Astrocyte of the spinal cord (primary cell): ENCODE results near the gene KIF16B.

Experiments used
- DNase-seq: peaks from one replicate; pipeline ENCODE4 v3.0.0; 2011; ENCODE audit warnings: low read depth, low spot score
- H3K4me3 ChIP-seq: 2 replicates; pipeline ENCODE4 v1.5.1; 2011; ENCODE audit warnings: low read depth, mild to moderate bottlenecking, low read length, moderate library complexity
- in situ Hi-C: cut with HindIII; loops from 2 replicates; pipeline ENCODE4 v1.10.0; 2017; ENCODE audit warnings: low sequenced_read_pairs
- TF ChIP-seq, protein P1 (sequence below): IDR thresholded peaks from 2 replicates; pipeline ENCODE4 v1.5.1; 2012; ENCODE audit warnings: low read depth, mild to moderate bottlenecking, low read length, inconsistent platforms

KIF16B gene

DNA sequence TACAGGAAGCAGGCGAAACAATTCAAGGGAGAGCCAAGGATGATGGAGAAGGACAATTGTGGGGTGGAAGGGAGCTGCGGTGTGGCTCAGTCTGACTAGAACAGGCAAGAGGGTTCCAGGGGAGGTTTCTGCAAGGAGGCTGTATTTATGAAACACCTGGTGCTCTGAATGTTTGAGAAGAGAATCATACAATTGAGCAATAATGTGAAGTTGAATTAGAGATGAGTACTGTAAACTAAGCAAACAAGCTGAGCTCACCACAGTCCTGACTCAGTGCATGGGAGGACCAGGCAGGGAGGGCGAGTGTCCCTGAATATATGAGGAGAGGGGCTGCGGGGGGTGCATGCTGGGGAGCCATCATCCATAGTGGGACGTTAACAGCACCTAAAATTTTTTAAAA is 279.7 kb downstream of the KIF16B start:
- no peak for DNase-seq
- in situ Hi-C loops: no loop called here
- TF ChIP-seq, protein P1, sequence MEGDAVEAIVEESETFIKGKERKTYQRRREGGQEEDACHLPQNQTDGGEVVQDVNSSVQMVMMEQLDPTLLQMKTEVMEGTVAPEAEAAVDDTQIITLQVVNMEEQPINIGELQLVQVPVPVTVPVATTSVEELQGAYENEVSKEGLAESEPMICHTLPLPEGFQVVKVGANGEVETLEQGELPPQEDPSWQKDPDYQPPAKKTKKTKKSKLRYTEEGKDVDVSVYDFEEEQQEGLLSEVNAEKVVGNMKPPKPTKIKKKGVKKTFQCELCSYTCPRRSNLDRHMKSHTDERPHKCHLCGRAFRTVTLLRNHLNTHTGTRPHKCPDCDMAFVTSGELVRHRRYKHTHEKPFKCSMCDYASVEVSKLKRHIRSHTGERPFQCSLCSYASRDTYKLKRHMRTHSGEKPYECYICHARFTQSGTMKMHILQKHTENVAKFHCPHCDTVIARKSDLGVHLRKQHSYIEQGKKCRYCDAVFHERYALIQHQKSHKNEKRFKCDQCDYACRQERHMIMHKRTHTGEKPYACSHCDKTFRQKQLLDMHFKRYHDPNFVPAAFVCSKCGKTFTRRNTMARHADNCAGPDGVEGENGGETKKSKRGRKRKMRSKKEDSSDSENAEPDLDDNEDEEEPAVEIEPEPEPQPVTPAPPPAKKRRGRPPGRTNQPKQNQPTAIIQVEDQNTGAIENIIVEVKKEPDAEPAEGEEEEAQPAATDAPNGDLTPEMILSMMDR: no peak
- H3K4me3 ChIP-seq: no peak overlapping the region

- H3K4me3 ChIP-seq: no peak overlapping the region
- in situ Hi-C loops: no loop called here
- TF ChIP-seq, protein P1: no peak
- DNase-seq: no peak
Observed at GRCh38 chr20:16292226-16292880, 280.9 kb downstream of the KIF16B start.

- H3K4me3 ChIP-seq: no peak overlapping the region
- no peak for DNase-seq
- TF ChIP-seq, protein P1: no peak
- in situ Hi-C loops: no loop called here
Observed at GRCh38 chr20:16290358-16290757, 282.9 kb downstream of the KIF16B start.

DNA sequence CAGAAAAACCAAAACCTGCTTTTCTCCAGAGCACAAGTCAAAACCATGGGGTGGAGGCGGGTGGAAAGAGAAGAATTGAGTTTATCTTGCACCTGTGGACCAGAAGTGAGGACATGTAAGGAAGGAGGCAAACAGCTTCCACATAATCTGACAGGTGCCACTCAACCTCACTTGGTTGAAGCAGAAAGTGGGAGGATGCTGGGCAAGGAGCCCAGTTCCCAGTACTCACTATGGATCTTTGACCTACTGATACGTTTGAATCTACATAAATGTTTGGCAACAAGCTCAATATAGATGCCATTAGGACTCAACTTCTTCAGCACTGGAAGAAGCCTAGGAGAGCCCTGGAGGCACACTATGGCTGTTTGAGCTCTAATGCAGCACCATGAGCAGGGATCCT is 285.5 kb downstream of the KIF16B start:
- H3K4me3 ChIP-seq: no peak overlapping the region
- DNase-seq: no peak
- in situ Hi-C loops: no loop called here
- TF ChIP-seq, protein P1: no peak

- TF ChIP-seq, protein P1: no peak
- in situ Hi-C loops: no loop called here
- H3K4me3 ChIP-seq: no peak overlapping the region
- DNase-seq: no peak
Observed at GRCh38 chr20:16286601-16287000, 286.6 kb downstream of the KIF16B start.

- no peak for DNase-seq
- no peak overlapping the region for H3K4me3 ChIP-seq
- in situ Hi-C loops: no loop called here
- TF ChIP-seq, protein P1: no peak
Observed at GRCh38 chr20:16284385-16285100, 288.7 kb downstream of the KIF16B start.
